Neural progenitor cell (in vitro differentiated cells): ENCODE measurements around the gene ZNF148. TPM values are rescaled to one million over a fixed set of nuclear protein-coding genes. Genes with fewer than 3 reads are reported as not detected.

Experiments used
- DNase-seq: peaks from one replicate; pipeline ENCODE4 v3.0.0-alpha.2; 2016; ENCODE audit warnings: low spot score
- H2AFZ ChIP-seq: fragments of 200-600 bp; sonication (generic); replicated peaks from 2 replicates; pipeline ENCODE4 v1.6.1; 2016; ENCODE audit warnings: antibody characterized with exemption
- H3F3A ChIP-seq: fragments of 200-600 bp; sonication (generic); 2 replicates; pipeline ENCODE4 v1.6.1; 2016; ENCODE audit warnings: antibody characterized with exemption, low read depth
- H3K27ac ChIP-seq: fragments of 200-600 bp; sonication (generic); 2 replicates; pipeline ENCODE4 v1.5.1; 2016; ENCODE audit warnings: mild to moderate bottlenecking
- H3K27me3 ChIP-seq: fragments of 200-600 bp; sonication (generic); 2 replicates; pipeline ENCODE4 v1.6.1; 2016; ENCODE audit warnings: mild to moderate bottlenecking, moderate library complexity
- H3K36me3 ChIP-seq: fragments of 200-600 bp; sonication (generic); 2 replicates; pipeline ENCODE4 v1.5.1; 2016
- H3K4me1 ChIP-seq: fragments of 200-600 bp; sonication (generic); 2 replicates; pipeline ENCODE4 v1.6.1; 2016; ENCODE audit warnings: mixed run types
- H3K4me2 ChIP-seq: fragments of 200-600 bp; sonication (generic); 2 replicates; pipeline ENCODE4 v1.6.1; 2016
- H3K4me3 ChIP-seq: fragments of 200-600 bp; sonication (generic); 2 replicates; pipeline ENCODE4 v1.5.1; 2016
- H3K79me2 ChIP-seq: fragments of 200-600 bp; sonication (generic); 2 replicates; pipeline ENCODE4 v1.6.1; 2016; ENCODE audit warnings: low read depth
- H3K9ac ChIP-seq: fragments of 200-600 bp; sonication (generic); 2 replicates; pipeline ENCODE4 v1.6.1; 2016
- H3K9me3 ChIP-seq: fragments of 200-600 bp; sonication (generic); 2 replicates; pipeline ENCODE4 v1.5.1; 2016; ENCODE audit warnings: low read depth
- H4K20me1 ChIP-seq: fragments of 200-600 bp; sonication (generic); 2 replicates; pipeline ENCODE4 v1.6.1; 2016; ENCODE audit warnings: low read depth
- H3K27ac Mint-ChIP-seq: 3 replicates; pipeline ENCODE4 v1.8.0; 2021; ENCODE audit warnings: mixed read lengths
- H3K27me3 Mint-ChIP-seq: 2 replicates; pipeline ENCODE4 v1.8.0; 2022; ENCODE audit warnings: low read depth, mild to moderate bottlenecking, inconsistent platforms, moderate library complexity, mixed read lengths; ENCODE audit not compliant: insufficient read depth
- H3K36me3 Mint-ChIP-seq: 3 replicates; pipeline ENCODE4 v1.8.0; 2021; ENCODE audit warnings: mixed read lengths
- H3K4me1 Mint-ChIP-seq: 3 replicates; pipeline ENCODE4 v1.8.0; 2021; ENCODE audit warnings: mixed read lengths
- H3K4me3 Mint-ChIP-seq: 3 replicates; pipeline ENCODE4 v1.8.0; 2021; ENCODE audit warnings: mild to moderate bottlenecking, moderate library complexity, mixed read lengths
- H3K9me3 Mint-ChIP-seq: 3 replicates; pipeline ENCODE4 v1.8.0; 2020; ENCODE audit warnings: mixed read lengths
- CTCF ChIP-seq: fragments of 200-600 bp; sonication (generic); IDR thresholded peaks from 2 replicates; pipeline ENCODE4 v1.5.1; 2017; ENCODE audit warnings: antibody characterized with exemption, mild to moderate bottlenecking
- EZH2 ChIP-seq: fragments of 200-600 bp; sonication (generic); IDR thresholded peaks from 2 replicates; pipeline ENCODE4 v1.6.1; 2017; ENCODE audit warnings: antibody characterized with exemption, mild to moderate bottlenecking, moderate library complexity
- EZH2phosphoT487 ChIP-seq: fragments of 200-600 bp; sonication (generic); IDR thresholded peaks from 2 replicates; pipeline ENCODE4 v1.6.1; 2017; ENCODE audit warnings: antibody characterized with exemption
- total RNA-seq: library from RNA; depleted of rRNA; stranded (reverse); fragments of >200 nt; gene quantifications from 2 replicates; pipeline ENCODE4 v1.2.3, GENCODE V29; 2015; ENCODE audit warnings: low replicate concordance

Gene ZNF148
- 24.2 and 37.1 TPM in 2 replicates for total RNA-seq

GRCh38 chr3:125374996-125375941, at the start of gene ZNF148:
TSS of gene ZNF148 (minus strand) at chr3:125375325. CDS start at chr3:125313640, 61,685 bp downstream.
- TF ChIP-seq EZH2 (no peak), EZH2phosphoT487 (no peak), CTCF (no peak)
- peak within 1 kb of the TSS; percentile 85 for H3K4me2 ChIP-seq
- peak; percentile 93 for DNase-seq
- peak within 1 kb of the TSS; percentile 81 for H3K9ac ChIP-seq
- H3K9me3 Mint-ChIP-seq: no peaks in the 10 kb centered on the region
- peak within 1 kb of the TSS; percentile 93 for H3K4me3 Mint-ChIP-seq
- peaks cover 12% of the 10 kb centered on the region for H3K4me1 ChIP-seq
- peaks cover 51% of the 10 kb centered on the region for H3K79me2 ChIP-seq
- H4K20me1 ChIP-seq: peaks cover 30% of the 10 kb centered on the region
- no peaks in the 10 kb centered on the region for H3K27me3 Mint-ChIP-seq
- H2AFZ ChIP-seq: peak within 1 kb of the TSS; percentile 98
- peak within 1 kb of the TSS; percentile 79 for H3K27ac ChIP-seq
- peaks cover 13% of the 10 kb centered on the region for H3K36me3 Mint-ChIP-seq
- no peaks in the 10 kb centered on the region for H3K36me3 ChIP-seq
- peak within 1 kb of the TSS; percentile 95 for H3K27ac Mint-ChIP-seq
- peak within 1 kb of the TSS; percentile 85 for H3K4me3 ChIP-seq
- H3K27me3 ChIP-seq: no peaks in the 10 kb centered on the region
- H3K4me1 Mint-ChIP-seq: peaks cover 23% of the 10 kb centered on the region
- H3K9me3 ChIP-seq: no peaks in the 10 kb centered on the region
- H3F3A ChIP-seq: peaks cover 11% of the 10 kb centered on the region

- TF ChIP-seq EZH2 (no peak), CTCF (no peak), EZH2phosphoT487 (no peak)
- Histone ChIP-seq H3K4me2 (no peak overlapping the region), H3K4me3 (no peak overlapping the region), H3K36me3 (no peaks in the 10 kb centered on the region), H2AFZ (no peak overlapping the region), H4K20me1 (no peaks in the 10 kb centered on the region), H3K9me3 (no peaks in the 10 kb centered on the region), H3K4me1 (no peaks in the 10 kb centered on the region), H3F3A (no peaks in the 10 kb centered on the region), H3K9ac (no peak overlapping the region), H3K27ac (no peak overlapping the region), H3K27me3 (no peaks in the 10 kb centered on the region), H3K79me2 (no peaks in the 10 kb centered on the region)
- no peaks in the 10 kb centered on the region for H3K36me3 Mint-ChIP-seq
- H3K27ac Mint-ChIP-seq: no peak overlapping the region
- H3K4me1 Mint-ChIP-seq: peaks cover 4% of the 10 kb centered on the region
- H3K27me3 Mint-ChIP-seq: peaks cover 3% of the 10 kb centered on the region
- H3K9me3 Mint-ChIP-seq: no peaks in the 10 kb centered on the region
- DNase-seq: no peak
- H3K4me3 Mint-ChIP-seq: no peak overlapping the region
Measured at GRCh38 chr3:125418306-125418705, 43.2 kb upstream of the ZNF148 start.

GRCh38 chr3:125416235-125416634, 41.1 kb upstream of the ZNF148 start:
- H3K36me3 ChIP-seq: no peaks in the 10 kb centered on the region
- no peaks in the 10 kb centered on the region for H3K4me1 ChIP-seq
- TF ChIP-seq CTCF (no peak), EZH2 (no peak), EZH2phosphoT487 (no peak)
- no peak for DNase-seq
- H3K9ac ChIP-seq: no peak overlapping the region
- H3K4me3 ChIP-seq: no peak overlapping the region
- Mint-ChIP-seq H3K27me3 (peaks cover 4% of the 10 kb centered on the region), H3K9me3 (no peaks in the 10 kb centered on the region), H3K4me1 (peaks cover 4% of the 10 kb centered on the region), H3K36me3 (no peaks in the 10 kb centered on the region), H3K27ac (no peak overlapping the region), H3K4me3 (no peak overlapping the region)
- H3F3A ChIP-seq: no peaks in the 10 kb centered on the region
- H2AFZ ChIP-seq: no peak overlapping the region
- no peaks in the 10 kb centered on the region for H4K20me1 ChIP-seq
- no peaks in the 10 kb centered on the region for H3K79me2 ChIP-seq
- H3K27ac ChIP-seq: no peak overlapping the region
- H3K4me2 ChIP-seq: no peak overlapping the region
- no peaks in the 10 kb centered on the region for H3K27me3 ChIP-seq
- no peaks in the 10 kb centered on the region for H3K9me3 ChIP-seq
